GM18499 (cell line): ENCODE measurements around the gene FBH1.
"Not testable (repeated sequence)": the region's sequence is repeated elsewhere in the genome, so short reads cannot be mapped to it uniquely, and the experiment has no call there.

ENCODE experiments used
- ATAC-seq: cut with Tn5 transposase; IDR thresholded peaks from one replicate; pipeline ENCODE4 v1.9.1; 2021; ENCODE audit warnings: moderate number of reproducible peaks; ENCODE audit not compliant: insufficient read depth, unreplicated experiment

Gene FBH1

GRCh38 chr10:5935628-5936027 is 45.6 kb downstream of the FBH1 start:
- ATAC-seq, result no peak

- ATAC-seq, result no peak
These were observed 47.0 kb downstream of the FBH1 start for GRCh38 chr10:5937016-5937415.

- no peak for ATAC-seq
These were observed 48.2 kb downstream of the FBH1 start for GRCh38 chr10:5938291-5938690.

GRCh38 chr10:5940807-5941218 is 50.8 kb downstream of the FBH1 start:
- ATAC-seq, result no peak

- no peak for ATAC-seq
These were observed 51.5 kb downstream of the FBH1 start for GRCh38 chr10:5941579-5941978.

GRCh38 chr10:5942001-5942400 is 52.0 kb downstream of the FBH1 start:
- no peak for ATAC-seq

GRCh38 chr10:5942474-5942873 is 52.4 kb downstream of the FBH1 start:
- no peak for ATAC-seq

GRCh38 chr10:5943536-5943935 is 53.5 kb downstream of the FBH1 start:
- ATAC-seq, result no peak

GRCh38 chr10:5944389-5945189 is 54.5 kb downstream of the FBH1 start:
- no peak for ATAC-seq

- no peak for ATAC-seq
These were observed 55.1 kb downstream of the FBH1 start for GRCh38 chr10:5945190-5945509.

GRCh38 chr10:5945561-5946418 is 55.7 kb downstream of the FBH1 start:
- no peak for ATAC-seq

- not testable (repeated sequence) for ATAC-seq
These were observed 56.4 kb downstream of the FBH1 start for GRCh38 chr10:5946419-5946775.

GRCh38 chr10:5946786-5947185 is 56.7 kb downstream of the FBH1 start:
- no peak for ATAC-seq

GRCh38 chr10:5947471-5948207 is 57.6 kb downstream of the FBH1 start:
- ATAC-seq, result no peak

GRCh38 chr10:5948208-5948585 is 58.2 kb downstream of the FBH1 start:
- no peak for ATAC-seq

- ATAC-seq, result no peak
These were observed 59.1 kb downstream of the FBH1 start for GRCh38 chr10:5949009-5949759.

- no peak for ATAC-seq
These were observed 61.2 kb downstream of the FBH1 start for GRCh38 chr10:5951167-5951711.

- no peak for ATAC-seq
These were observed 61.8 kb downstream of the FBH1 start for GRCh38 chr10:5951721-5952407.

- ATAC-seq, result no peak
These were observed 62.8 kb downstream of the FBH1 start for GRCh38 chr10:5952731-5953385.
